ENCODE data around the gene NR1I3.
A peak's percentile ranks its signal among the peaks of the same experiment; 100 is the strongest.

The NR1I3 gene

DNA sequence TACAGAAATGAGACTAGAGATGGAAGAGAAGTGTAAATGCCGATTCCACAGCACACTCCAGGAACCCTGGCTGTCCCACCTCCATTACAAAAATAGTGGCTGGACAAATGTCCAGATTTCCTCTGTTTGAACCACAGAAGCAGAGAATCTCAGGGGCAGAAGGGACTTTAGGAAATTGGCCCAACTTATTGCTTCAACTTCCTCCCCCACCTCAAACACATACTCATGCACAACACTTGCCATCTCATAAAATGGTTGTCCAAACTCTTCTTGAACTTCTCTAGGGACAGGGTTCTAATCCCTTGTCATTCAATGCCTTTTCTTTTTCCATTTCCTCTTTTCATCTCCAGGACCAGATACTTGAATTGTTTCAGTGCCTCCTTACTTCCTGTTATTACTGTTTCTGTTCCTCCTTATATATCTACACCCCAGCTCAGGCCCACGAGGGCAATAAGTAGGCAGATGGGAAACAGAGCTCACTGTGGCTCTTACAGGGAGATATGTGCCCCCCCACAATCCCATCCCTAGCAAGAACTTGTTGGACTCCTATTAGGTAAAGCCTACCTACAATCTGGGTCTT is 52.2 kb downstream of the NR1I3 start:
- H3K4me3 ChIP-seq (ENCODE audit: low read depth, low read length), result no peak overlapping the region
- no peak for TF ChIP-seq CTCF (conservative IDR thresholded peaks at IDR 0.05; ENCODE audit: low read depth, low read length)
- DNase-seq (ENCODE audit: low read depth), result no peak

DNA sequence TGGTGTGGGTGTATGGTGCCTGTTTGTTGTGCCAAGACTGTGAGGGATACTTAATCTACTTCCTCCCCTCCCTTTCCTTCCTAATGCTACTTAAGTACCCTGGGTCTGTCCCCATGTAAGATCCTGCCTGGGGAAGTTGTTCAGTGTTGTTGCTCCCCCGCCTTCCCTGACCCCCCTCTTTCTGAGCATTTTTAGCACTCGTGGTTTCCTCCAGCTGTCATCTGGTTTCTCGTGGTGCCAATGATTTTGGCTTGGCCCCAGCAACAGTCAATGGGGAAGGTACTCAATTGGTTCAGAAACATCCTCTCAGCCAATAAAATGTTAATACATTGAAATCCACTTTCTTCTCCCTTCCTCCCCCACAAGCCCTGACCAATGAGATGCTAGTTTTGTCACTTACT is 52.7 kb downstream of the NR1I3 start:
- H3K4me3 ChIP-seq (ENCODE audit: low read depth, low read length), result no peak overlapping the region
- TF ChIP-seq CTCF (conservative IDR thresholded peaks at IDR 0.05; ENCODE audit: low read depth, low read length), result no peak
- peak; percentile 97 for DNase-seq (ENCODE audit: low read depth)

DNA sequence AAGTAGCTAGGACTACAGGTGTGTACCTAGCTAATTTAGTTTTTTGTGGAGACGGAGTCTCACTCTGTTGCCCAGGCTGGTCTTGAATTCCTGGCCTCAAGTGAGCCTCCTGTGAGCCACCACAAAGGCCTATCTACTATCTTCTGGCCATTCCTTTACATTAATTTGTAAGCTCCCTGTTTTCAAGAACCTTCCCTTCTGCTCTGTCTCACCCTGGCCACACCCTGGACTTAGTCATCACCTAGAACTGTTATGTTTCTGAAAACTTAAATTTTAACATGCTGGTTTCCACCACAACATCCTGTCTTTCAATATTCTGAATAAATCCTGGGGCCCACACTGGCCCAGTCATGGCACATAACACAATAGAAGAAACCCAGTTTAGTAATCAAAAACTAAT is 55.8 kb downstream of the NR1I3 start:
- TF ChIP-seq CTCF (conservative IDR thresholded peaks at IDR 0.05; ENCODE audit: low read depth, low read length), result no peak
- DNase-seq (ENCODE audit: low read depth), result peak; percentile 57
- H3K4me3 ChIP-seq (ENCODE audit: low read depth, low read length), result no peak overlapping the region

DNA sequence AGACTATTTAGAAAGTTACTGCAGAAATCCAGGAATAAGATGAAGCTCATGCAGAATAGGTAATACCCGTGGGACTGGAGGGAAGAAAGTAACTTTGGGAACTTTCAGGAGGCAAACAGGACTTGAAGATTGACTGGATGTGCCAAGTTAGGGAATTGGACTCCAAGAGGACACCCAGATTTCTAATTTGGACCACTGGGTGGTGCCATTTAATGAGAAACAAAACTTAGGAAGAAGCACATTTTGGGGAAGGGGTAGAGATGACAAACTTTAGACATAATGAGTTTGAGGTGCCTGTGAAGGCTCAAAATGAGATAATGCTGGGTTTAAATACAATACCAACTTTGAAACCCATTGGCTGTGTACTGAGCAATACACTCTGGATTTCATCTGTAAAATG is 57.4 kb downstream of the NR1I3 start:
- no peak overlapping the region for H3K4me3 ChIP-seq (ENCODE audit: low read depth, low read length)
- TF ChIP-seq CTCF (conservative IDR thresholded peaks at IDR 0.05; ENCODE audit: low read depth, low read length), result peak; percentile 56
- DNase-seq (ENCODE audit: low read depth), result peak; percentile 54

GRCh38 chr1:161179698-161180097 is 58.3 kb downstream of the NR1I3 start:
- no peak overlapping the region for H3K4me3 ChIP-seq (ENCODE audit: low read depth, low read length)
- DNase-seq (ENCODE audit: low read depth), result no peak
- no peak for TF ChIP-seq CTCF (conservative IDR thresholded peaks at IDR 0.05; ENCODE audit: low read depth, low read length)

Data from choroid plexus epithelial cell (primary cell).